IgD-negative memory B cell (primary cell): Measurements from ENCODE around the gene PSMD12. TPM values are rescaled to one million over a fixed set of nuclear protein-coding genes. Genes with fewer than 3 reads are reported as not detected.
"Not testable (repeated sequence)": the region's sequence is repeated elsewhere in the genome, so short reads cannot be mapped to it uniquely, and the experiment has no call there.

ENCODE experiments used
- H3K27ac Mint-ChIP-seq, 3 donors: one replicate each; pipeline ENCODE4 v1.8.0; 2020 to 2022; ENCODE audit warnings: mild to moderate bottlenecking in 3 of 3, mixed read lengths in 3 of 3, moderate library complexity in 1 of 3
- H3K27me3 Mint-ChIP-seq: one replicate; pipeline ENCODE4 v1.8.0; 2021; ENCODE audit warnings: mixed read lengths
- H3K36me3 Mint-ChIP-seq: one replicate; pipeline ENCODE4 v1.8.0; 2020; ENCODE audit warnings: mild to moderate bottlenecking, mixed read lengths
- H3K4me1 Mint-ChIP-seq, 3 donors: one replicate each; pipeline ENCODE4 v1.8.0; 2020 to 2022; ENCODE audit warnings: mixed read lengths in 3 of 3, mild to moderate bottlenecking in 1 of 3
- H3K4me3 Mint-ChIP-seq, 4 donors: one replicate each; pipeline ENCODE4 v1.8.0; 2020 to 2022; ENCODE audit warnings: mild to moderate bottlenecking in 4 of 4, mixed read lengths in 4 of 4, moderate library complexity in 3 of 4
- H3K9me3 Mint-ChIP-seq, 3 donors: one replicate each; pipeline ENCODE4 v1.8.0; 2020 to 2021; ENCODE audit warnings: mixed read lengths in 3 of 3, mild to moderate bottlenecking in 1 of 3
- polyA plus RNA-seq: library from polyadenylated mRNA; unstranded; fragments of 300-500 nt; fragmentation: Illumina TruSeq; gene quantifications from one replicate; pipeline ENCODE4 v1.2.3, GENCODE V29; 2021

Gene PSMD12
- polyA plus RNA-seq, 1 donor from 2014 or later: 30.1 TPM

GRCh38 chr17:67323445-67323844 lies 42.9 kb downstream of the PSMD12 start:
- H3K4me1 Mint-ChIP-seq: no peaks in the 10 kb centered on the region
- no peak overlapping the region for H3K27ac Mint-ChIP-seq
- H3K4me3 Mint-ChIP-seq: no peak overlapping the region
- no peaks in the 10 kb centered on the region for H3K27me3 Mint-ChIP-seq
- peaks cover 0 to 5% (median 0%) of the 10 kb centered on the region in 3 donors for H3K9me3 Mint-ChIP-seq
- H3K36me3 Mint-ChIP-seq: no peaks in the 10 kb centered on the region

GRCh38 chr17:67322042-67322787 lies 44.2 kb downstream of the PSMD12 start:
- no peak overlapping the region for H3K27ac Mint-ChIP-seq
- H3K4me1 Mint-ChIP-seq: no peaks in the 10 kb centered on the region
- no peak overlapping the region for H3K4me3 Mint-ChIP-seq
- H3K9me3 Mint-ChIP-seq: no peaks in the 10 kb centered on the region
- no peaks in the 10 kb centered on the region for H3K36me3 Mint-ChIP-seq
- no peaks in the 10 kb centered on the region for H3K27me3 Mint-ChIP-seq

- H3K27ac Mint-ChIP-seq, H3K9me3 Mint-ChIP-seq: not testable (repeated sequence)
These were observed 44.9 kb downstream of the PSMD12 start for GRCh38 chr17:67321486-67321885.

GRCh38 chr17:67316781-67317180 lies 49.6 kb downstream of the PSMD12 start:
- Mint-ChIP-seq H3K27me3 (peaks cover 5% of the 10 kb centered on the region), H3K4me3 (no peak overlapping the region), H3K36me3 (no peaks in the 10 kb centered on the region), H3K9me3 (no peaks in the 10 kb centered on the region), H3K27ac (no peak overlapping the region), H3K4me1 (no peaks in the 10 kb centered on the region)

More at GRCh38 chr17:67321486-67321885, 44.9 kb downstream of the PSMD12 start:
- not testable (repeated sequence) for H3K36me3 Mint-ChIP-seq, H3K27me3 Mint-ChIP-seq, H3K4me3 Mint-ChIP-seq, H3K4me1 Mint-ChIP-seq

DNA sequence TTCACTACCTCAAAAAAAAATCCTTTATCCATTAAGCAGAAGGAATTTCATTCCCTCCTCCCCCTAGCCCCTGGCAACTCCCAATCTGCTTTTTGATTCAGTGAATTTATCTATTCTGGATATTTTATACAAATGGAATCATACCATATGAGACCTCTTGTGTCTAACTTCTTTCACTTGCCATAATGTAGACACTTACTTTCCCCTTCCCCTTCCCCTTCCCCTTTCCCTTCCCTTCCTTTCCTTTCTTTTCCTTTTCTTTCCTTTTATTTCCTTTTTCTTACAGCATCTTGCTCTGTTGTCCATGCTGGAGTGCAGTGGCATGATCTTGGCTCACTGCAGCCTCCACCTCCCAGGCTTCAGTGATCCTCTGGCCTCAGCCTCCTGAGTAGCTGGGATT lies 50.5 kb downstream of the PSMD12 start:
- no peaks in the 10 kb centered on the region for H3K9me3 Mint-ChIP-seq
- no peaks in the 10 kb centered on the region for H3K36me3 Mint-ChIP-seq
- peaks cover 5% of the 10 kb centered on the region for H3K27me3 Mint-ChIP-seq
- no peak overlapping the region for H3K4me3 Mint-ChIP-seq
- H3K27ac Mint-ChIP-seq: peak overlapping the region in 1 of 3 donors; percentile 67
- H3K4me1 Mint-ChIP-seq: no peaks in the 10 kb centered on the region

DNA sequence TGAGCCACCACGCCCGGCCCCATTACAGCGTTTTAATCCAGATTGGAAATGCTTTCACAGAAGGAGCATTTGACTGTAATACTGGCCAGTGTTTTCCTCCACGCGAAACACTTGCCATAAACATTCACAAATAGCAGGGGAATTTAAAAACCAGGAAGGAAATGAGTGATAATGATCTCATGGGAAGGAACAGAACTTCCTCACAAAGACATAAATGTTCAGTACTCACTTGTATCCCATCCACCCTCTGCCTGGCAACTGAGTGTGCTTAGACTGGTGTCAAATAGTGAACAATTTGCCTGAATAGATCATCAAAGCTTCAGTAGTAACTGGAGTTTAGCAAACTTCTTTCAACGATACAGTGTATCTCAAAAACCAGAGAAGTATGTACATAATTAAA lies 54.1 kb downstream of the PSMD12 start:
- Mint-ChIP-seq H3K36me3 (no peaks in the 10 kb centered on the region), H3K9me3 (no peaks in the 10 kb centered on the region), H3K27ac (no peak overlapping the region), H3K4me3 (no peak overlapping the region), H3K4me1 (no peaks in the 10 kb centered on the region), H3K27me3 (peaks cover 7% of the 10 kb centered on the region)

DNA sequence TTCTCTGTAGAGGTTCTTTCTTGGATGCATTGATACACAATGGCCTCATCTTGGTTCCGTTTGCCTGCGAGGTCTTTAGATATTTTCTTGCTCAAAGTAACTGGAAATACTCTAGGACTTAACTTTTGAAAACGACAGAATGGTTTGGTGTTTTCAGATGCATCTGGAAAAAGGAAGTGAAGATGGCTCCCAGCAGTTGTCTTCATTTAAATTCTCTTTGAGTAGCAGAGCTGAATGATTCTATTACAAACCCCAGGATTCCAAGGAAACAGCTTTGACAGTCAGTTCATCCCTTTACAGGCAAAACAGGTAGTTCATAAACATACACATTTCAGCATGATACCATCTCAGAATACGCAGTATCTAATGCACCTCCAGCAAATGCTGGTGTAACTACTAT lies 54.8 kb downstream of the PSMD12 start:
- Mint-ChIP-seq H3K27ac (no peak overlapping the region), H3K36me3 (no peaks in the 10 kb centered on the region)

DNA sequence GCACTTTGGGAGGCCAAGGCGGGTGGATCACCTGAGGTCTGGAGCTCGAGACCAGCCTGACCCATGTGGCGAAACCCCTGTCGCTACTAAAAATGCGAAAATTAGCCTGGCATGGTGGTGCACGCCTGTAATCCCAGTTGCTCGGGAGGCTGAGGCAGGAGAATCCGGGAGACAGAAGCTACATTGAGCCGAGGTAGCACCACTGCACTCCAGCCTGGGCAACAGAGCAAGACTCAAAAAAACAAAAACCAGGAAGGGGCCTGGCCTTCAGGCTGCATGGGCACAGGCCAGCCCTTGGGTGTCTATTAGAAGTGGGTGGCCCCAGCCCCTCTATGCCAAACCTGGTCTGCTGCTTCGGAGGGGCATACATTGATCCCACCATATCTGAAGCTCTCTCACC lies 56.0 kb downstream of the PSMD12 start:
- Mint-ChIP-seq H3K27ac (peak overlapping the region in 1 of 3 donors; percentile 4), H3K9me3 (no peaks in the 10 kb centered on the region), H3K36me3 (peaks cover 2% of the 10 kb centered on the region), H3K4me3 (no peak overlapping the region), H3K27me3 (peaks cover 7% of the 10 kb centered on the region), H3K4me1 (no peaks in the 10 kb centered on the region)

More for the DNA sequence above, 54.8 kb downstream of the PSMD12 start:
- Mint-ChIP-seq H3K4me3 (no peak overlapping the region), H3K9me3 (no peaks in the 10 kb centered on the region), H3K4me1 (no peaks in the 10 kb centered on the region), H3K27me3 (peaks cover 7% of the 10 kb centered on the region)

DNA sequence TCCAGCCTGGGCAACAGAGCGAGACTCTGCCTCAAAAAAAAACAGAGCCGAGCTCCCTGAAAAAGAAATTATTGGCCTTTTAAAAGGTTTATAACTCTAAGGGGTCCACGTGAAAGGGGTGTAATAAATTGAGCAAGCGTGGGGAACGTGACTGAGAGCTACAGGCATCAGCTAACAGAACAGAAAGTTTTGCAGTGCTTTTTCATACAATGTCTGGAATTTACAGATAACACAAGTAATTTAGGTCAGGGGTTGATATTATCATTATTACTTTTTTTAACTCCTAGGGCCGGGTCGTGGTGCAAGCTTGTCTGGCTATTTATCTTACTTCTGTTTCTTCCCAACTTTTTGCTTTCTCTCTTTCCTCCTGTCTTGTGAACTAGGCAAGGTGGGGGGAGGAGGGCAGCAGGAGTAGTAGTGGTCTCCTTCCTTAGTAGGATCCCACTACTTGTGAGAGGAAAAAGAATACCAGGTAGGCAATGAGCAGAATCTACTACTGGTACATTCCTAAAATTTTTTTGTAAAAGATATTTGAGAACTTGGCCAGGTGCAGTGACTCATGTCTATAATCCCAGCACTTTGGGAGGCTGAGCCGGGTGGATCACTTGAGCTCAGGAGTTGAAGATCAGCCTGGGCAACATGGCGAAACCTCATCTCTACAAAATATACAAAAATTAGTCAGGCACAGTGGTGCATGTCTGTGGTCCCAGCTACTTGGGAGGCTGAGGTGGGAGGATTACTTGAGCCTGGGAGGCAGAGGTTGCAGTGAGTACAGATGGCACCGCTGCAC lies 60.7 kb downstream of the PSMD12 start:
- H3K27ac Mint-ChIP-seq, H3K4me1 Mint-ChIP-seq, H3K36me3 Mint-ChIP-seq, H3K27me3 Mint-ChIP-seq, H3K9me3 Mint-ChIP-seq: not testable (repeated sequence)
- H3K4me3 Mint-ChIP-seq: peak overlapping the region in 1 of 4 donors; percentile 33

GRCh38 chr17:67297454-67297960 lies 68.9 kb downstream of the PSMD12 start:
- H3K27me3 Mint-ChIP-seq: no peaks in the 10 kb centered on the region
- H3K4me1 Mint-ChIP-seq: peaks cover 4 to 5% (median 5%) of the 10 kb centered on the region in 3 donors
- no peak overlapping the region for H3K27ac Mint-ChIP-seq
- no peak overlapping the region for H3K4me3 Mint-ChIP-seq
- H3K9me3 Mint-ChIP-seq: peaks cover 0 to 3% (median 3%) of the 10 kb centered on the region in 3 donors
- no peaks in the 10 kb centered on the region for H3K36me3 Mint-ChIP-seq

DNA sequence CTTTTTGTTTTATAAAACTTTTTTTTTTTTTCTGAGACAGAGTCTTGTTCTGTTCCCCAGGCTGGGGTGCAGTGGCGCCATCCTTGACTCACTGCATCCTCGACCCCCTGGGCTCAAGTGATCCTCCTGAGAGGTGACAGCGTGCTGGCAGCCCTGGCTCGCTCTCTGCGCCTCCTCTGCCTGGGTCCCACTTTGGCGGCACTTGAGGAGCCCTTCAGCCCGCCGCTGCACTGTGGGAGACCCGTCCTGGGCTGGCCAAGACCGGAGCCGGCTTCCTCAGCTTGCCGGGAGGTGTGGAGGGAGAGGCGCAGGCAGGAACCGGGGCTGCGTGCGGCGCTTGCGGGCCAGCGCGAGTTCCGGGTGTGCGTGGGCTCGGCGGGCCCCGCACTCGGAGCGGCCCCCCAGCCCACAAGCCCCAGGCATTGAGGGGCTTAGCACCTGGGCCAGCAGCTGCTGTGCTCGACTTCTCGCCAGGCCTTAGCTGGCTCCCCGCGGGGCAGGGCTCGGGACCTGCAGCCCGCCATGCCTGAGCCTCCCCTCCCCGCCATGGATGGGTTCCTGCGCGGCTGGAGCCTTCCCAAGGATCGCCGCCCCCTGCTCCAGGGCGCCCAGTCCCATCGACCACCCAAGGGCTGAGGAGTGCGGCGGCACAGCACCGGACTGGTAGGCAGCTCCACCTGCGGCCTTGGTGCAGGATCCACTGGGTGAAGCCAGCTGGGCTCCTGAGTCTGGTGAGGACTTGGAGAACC lies 71.8 kb downstream of the PSMD12 start:
- Mint-ChIP-seq H3K27me3 (no peaks in the 10 kb centered on the region), H3K36me3 (no peaks in the 10 kb centered on the region), H3K4me1 (peaks cover 5 to 7% (median 6%) of the 10 kb centered on the region in 3 donors), H3K9me3 (peaks cover 0 to 3% (median 3%) of the 10 kb centered on the region in 3 donors), H3K27ac (no peak overlapping the region), H3K4me3 (no peak overlapping the region)

- no peaks in the 10 kb centered on the region for H3K27me3 Mint-ChIP-seq
- peaks cover 0 to 3% (median 3%) of the 10 kb centered on the region in 3 donors for H3K9me3 Mint-ChIP-seq
- H3K4me1 Mint-ChIP-seq: peaks cover 6 to 12% (median 11%) of the 10 kb centered on the region in 3 donors
- peak overlapping the region in 1 of 3 donors; percentile 6 for H3K27ac Mint-ChIP-seq
- peak overlapping the region in 1 of 4 donors; percentile 87 for H3K4me3 Mint-ChIP-seq
- no peaks in the 10 kb centered on the region for H3K36me3 Mint-ChIP-seq
These were observed 72.8 kb downstream of the PSMD12 start for GRCh38 chr17:67293251-67294203.

DNA sequence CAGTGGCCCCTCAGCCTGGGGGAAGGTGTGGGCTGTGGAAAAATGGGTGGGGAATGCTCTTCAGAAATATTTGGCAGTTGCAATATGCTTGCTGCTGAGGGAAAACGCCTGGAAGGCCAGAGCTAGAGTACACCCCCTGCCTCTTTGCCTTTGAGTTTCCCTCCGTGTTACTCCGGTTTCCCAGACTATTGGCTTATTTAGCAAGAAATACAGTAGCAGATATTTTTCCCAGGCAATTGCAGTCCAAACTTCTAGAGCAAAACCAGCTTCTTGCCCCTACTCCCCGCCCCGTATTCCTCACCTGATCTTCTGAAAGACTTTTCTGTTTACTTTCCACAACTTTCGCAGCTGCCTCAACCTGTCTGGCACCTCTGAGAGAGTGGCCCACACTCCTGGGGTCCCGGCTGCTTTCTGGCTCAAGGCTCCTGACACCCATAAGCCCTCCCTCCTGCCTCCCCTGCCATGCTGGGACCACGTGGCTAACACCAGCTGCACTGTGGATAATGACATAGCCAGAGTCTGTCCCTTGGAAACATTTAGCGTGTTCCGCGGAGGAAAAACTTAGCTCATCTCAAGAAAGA lies 75.6 kb downstream of the PSMD12 start:
- Mint-ChIP-seq H3K27ac (no peak overlapping the region), H3K9me3 (peaks cover 0 to 3% (median 2%) of the 10 kb centered on the region in 3 donors), H3K4me3 (no peak overlapping the region), H3K27me3 (peaks cover 1% of the 10 kb centered on the region), H3K36me3 (no peaks in the 10 kb centered on the region), H3K4me1 (peaks cover 6 to 12% (median 11%) of the 10 kb centered on the region in 3 donors)

GRCh38 chr17:67290244-67290643 lies 76.1 kb downstream of the PSMD12 start:
- Mint-ChIP-seq H3K9me3 (no peaks in the 10 kb centered on the region), H3K4me3 (no peak overlapping the region), H3K36me3 (no peaks in the 10 kb centered on the region), H3K27ac (no peak overlapping the region), H3K27me3 (peaks cover 1% of the 10 kb centered on the region), H3K4me1 (peaks cover 6 to 12% (median 11%) of the 10 kb centered on the region in 3 donors)
